K562 (cell line): ENCODE results near the gene NEU1. TPM values are rescaled to one million over a fixed set of nuclear protein-coding genes. Genes with fewer than 3 reads are reported as not detected.

Experiments used
- FIP1L1 ChIP-seq: fragments of 200-400 bp; formaldehyde crosslinking; IDR thresholded peaks from 2 replicates; pipeline ENCODE4 v1.6.1; 2018; ENCODE audit warnings: mild to moderate bottlenecking, low read depth, low read length; ENCODE audit not compliant: poor library complexity, severe bottlenecking
- GABPA ChIP-seq: fragments of 200-800 bp; sonication (Bioruptor generic); conservative IDR thresholded peaks from 2 replicates; pipeline ENCODE4 v1.6.1; 2016; ENCODE audit warnings: low read depth, missing genetic modification characterization, missing compliant biosample characterization
- JUND ChIP-seq, 2 experiments: IDR thresholded peaks; 2 replicates in 1 of 2; 3 replicates in 1 of 2; pipeline ENCODE4 v1.6.1; 2011; ENCODE audit warnings: borderline replicate concordance in 2 of 2, low read depth in 2 of 2, low read length in 2 of 2, improper control_type of control experiment in 1 of 2, missing biosample characterization in 1 of 2, missing genetic modification characterization in 1 of 2, missing genetic modification reagents in 1 of 2
- NCOA2 ChIP-seq, 2 experiments: fragments of 450-650 bp; IDR thresholded peaks; 2 replicates each; pipeline ENCODE4 v1.6.1; 2018; ENCODE audit warnings: mild to moderate bottlenecking in 2 of 2, moderate library complexity in 1 of 2; ENCODE audit not compliant: partially characterized antibody in 2 of 2
- NCOA4 ChIP-seq: fragments of 450-650 bp; IDR thresholded peaks from 2 replicates; pipeline ENCODE4 v1.6.1; 2018; ENCODE audit warnings: mild to moderate bottlenecking; ENCODE audit not compliant: partially characterized antibody
- PCBP1 ChIP-seq: fragments of 200-400 bp; formaldehyde crosslinking; IDR thresholded peaks from 2 replicates; pipeline ENCODE4 v1.6.1; 2018; ENCODE audit warnings: mild to moderate bottlenecking, low read depth, low read length; ENCODE audit not compliant: poor library complexity, severe bottlenecking
- POLR2AphosphoS2 ChIP-seq: IDR thresholded peaks from 2 replicates; pipeline ENCODE4 v1.6.1; 2012; ENCODE audit warnings: low read length, improper control_type of control experiment
- POLR2B ChIP-seq: fragments of 450-650 bp; IDR thresholded peaks from 2 replicates; pipeline ENCODE4 v1.6.1; 2018; ENCODE audit warnings: low read depth; ENCODE audit not compliant: partially characterized antibody
- TARDBP ChIP-seq: fragments of 450-650 bp; IDR thresholded peaks from 2 replicates; pipeline ENCODE4 v1.6.1; 2016
- YY1 ChIP-seq, 3 experiments: IDR thresholded peaks; 2 replicates each; pipeline ENCODE4 v1.6.1; 2011; ENCODE audit warnings: low read length in 2 of 3, mild to moderate bottlenecking in 2 of 3, moderate library complexity in 2 of 3, borderline replicate concordance in 1 of 3, control low read depth in 1 of 3, low read depth in 1 of 3; ENCODE audit not compliant: insufficient read depth in 3 of 3, insufficient replicate concordance in 2 of 3, control insufficient read depth in 1 of 3, insufficient read length in 1 of 3; ENCODE audit errors: extremely low read depth in 1 of 3
- ZBTB17 ChIP-seq: fragments of 450-650 bp; formaldehyde crosslinking; IDR thresholded peaks from 2 replicates; pipeline ENCODE4 v1.4.0; 2020; ENCODE audit warnings: mild to moderate bottlenecking
- ZNF175 ChIP-seq: fragments of 200-800 bp; sonication (Bioruptor generic); IDR thresholded peaks from 2 replicates; pipeline ENCODE4 v1.6.1; 2016; ENCODE audit warnings: low read depth, mild to moderate bottlenecking, missing genetic modification characterization, missing compliant biosample characterization
- ZNF24 ChIP-seq: fragments of 450-650 bp; IDR thresholded peaks from 2 replicates; pipeline ENCODE4 v1.6.1; 2016
- polyA plus RNA-seq, 8 experiments: library from polyadenylated mRNA; depleted of rRNA in 4 of 8; stranded (reverse) in 5 of 8; unstranded in 3 of 8; fragments of >200 nt; fragmentation: Nextera tagmentation in 2 of 8; fragmentation: Illumina TruSeq in 1 of 8; extraction: Ambion mirVana in 2 of 8; extraction: Trizol in 1 of 8; gene quantifications; 2 replicates each; pipeline versions ENCODE4 v1.2.1 to v1.2.3, GENCODE V29; 2011 to 2014; ENCODE audit warnings: inconsistent platforms in 1 of 8, missing spikeins in 1 of 8
- total RNA-seq, 7 experiments: library from RNA; depleted of rRNA in 6 of 7; stranded (reverse); fragments of >200 nt in 6 of 7; fragmentation: Illumina TruSeq in 2 of 7; extraction: Trizol in 2 of 7; gene quantifications; 2 replicates each; pipeline versions ENCODE4 v1.2.1 to v1.2.3, GENCODE V29; 2011 to 2021; ENCODE audit warnings: low replicate concordance in 1 of 7
- TF ChIP-seq, protein P1 (sequence below): fragments of 450-650 bp; formaldehyde crosslinking; IDR thresholded peaks from 2 replicates; pipeline ENCODE4 v1.4.0; 2020; ENCODE audit warnings: mild to moderate bottlenecking, mixed read lengths
- TF ChIP-seq, protein P2 (sequence below): fragments of 450-650 bp; formaldehyde crosslinking; IDR thresholded peaks from 2 replicates; pipeline ENCODE4 v1.4.0; 2020; ENCODE audit warnings: mild to moderate bottlenecking, moderate library complexity
- TF ChIP-seq, protein P3 (sequence below): fragments of 250-450 bp; sonication (Bioruptor Pico); IDR thresholded peaks from 2 replicates; pipeline ENCODE4 v1.4.0; 2020

Gene NEU1
- total and polyA plus RNA-seq, 9 of the 15 experiments (the other 6 are each of a cell fraction or from before 2014, with no cell fraction given) = 14.8 to 67.8 (median 51.0) TPM

DNA sequence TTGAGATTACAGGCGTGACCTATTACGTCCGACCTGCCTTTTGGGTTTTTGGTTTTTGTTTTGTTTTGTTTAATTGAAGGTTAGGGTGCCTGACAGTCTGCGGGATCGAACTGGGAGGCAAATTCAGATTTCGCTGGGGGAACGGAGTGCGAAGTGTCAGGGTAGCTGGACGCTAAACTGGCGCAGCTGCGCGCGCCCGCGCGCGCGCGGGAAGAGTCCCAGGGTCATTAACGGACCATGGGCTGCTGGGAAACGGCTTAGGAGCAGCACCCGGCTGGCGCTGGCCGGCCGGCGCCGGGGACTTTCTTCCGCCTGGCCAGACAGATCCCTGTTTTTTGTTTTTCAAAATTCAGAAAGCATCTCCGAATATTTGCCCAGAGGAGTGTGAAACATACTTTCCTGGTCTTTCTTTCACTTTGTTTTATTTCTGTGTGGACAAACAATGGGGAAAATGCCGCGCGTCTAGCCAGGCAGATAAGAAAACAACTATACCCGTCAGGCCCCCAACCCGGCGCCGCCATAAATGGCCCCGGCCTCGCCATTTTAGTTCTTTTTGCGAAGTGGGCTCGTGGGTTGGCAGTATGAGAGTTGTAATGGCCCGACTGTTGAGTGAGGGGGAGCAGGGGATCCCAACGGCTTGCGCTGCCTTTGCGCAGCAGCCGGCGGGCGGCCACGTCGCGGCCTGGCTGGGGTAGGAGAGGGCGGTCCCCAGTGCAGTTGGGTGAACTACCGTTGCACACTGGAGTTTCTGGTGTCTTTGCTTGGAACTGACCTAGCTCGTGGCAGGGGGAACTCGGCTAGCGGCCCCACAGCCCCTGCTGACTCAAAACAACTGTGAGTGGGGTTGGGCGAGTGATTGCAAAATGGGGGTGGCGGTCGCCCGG lies 28.0 kb downstream of the NEU1 start (continued):
- TF ChIP-seq, protein P1, sequence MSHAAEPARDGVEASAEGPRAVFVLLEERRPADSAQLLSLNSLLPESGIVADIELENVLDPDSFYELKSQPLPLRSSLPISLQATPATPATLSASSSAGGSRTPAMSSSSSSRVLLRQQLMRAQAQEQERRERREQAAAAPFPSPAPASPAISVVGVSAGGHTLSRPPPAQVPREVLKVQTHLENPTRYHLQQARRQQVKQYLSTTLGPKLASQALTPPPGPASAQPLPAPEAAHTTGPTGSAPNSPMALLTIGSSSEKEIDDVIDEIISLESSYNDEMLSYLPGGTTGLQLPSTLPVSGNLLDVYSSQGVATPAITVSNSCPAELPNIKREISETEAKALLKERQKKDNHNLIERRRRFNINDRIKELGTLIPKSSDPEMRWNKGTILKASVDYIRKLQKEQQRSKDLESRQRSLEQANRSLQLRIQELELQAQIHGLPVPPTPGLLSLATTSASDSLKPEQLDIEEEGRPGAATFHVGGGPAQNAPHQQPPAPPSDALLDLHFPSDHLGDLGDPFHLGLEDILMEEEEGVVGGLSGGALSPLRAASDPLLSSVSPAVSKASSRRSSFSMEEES (CRISPR knock-in tag) = no peak
- TF ChIP-seq, protein P2, sequence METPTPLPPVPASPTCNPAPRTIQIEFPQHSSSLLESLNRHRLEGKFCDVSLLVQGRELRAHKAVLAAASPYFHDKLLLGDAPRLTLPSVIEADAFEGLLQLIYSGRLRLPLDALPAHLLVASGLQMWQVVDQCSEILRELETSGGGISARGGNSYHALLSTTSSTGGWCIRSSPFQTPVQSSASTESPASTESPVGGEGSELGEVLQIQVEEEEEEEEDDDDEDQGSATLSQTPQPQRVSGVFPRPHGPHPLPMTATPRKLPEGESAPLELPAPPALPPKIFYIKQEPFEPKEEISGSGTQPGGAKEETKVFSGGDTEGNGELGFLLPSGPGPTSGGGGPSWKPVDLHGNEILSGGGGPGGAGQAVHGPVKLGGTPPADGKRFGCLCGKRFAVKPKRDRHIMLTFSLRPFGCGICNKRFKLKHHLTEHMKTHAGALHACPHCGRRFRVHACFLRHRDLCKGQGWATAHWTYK (CRISPR knock-in tag) = peak; percentile 93; the same call in 1 of the 2 replicates
- peak; percentile 95 for TF ChIP-seq ZNF175 (CRISPR knock-in tag)
- TF ChIP-seq PCBP1 = peak; percentile 93
- TF ChIP-seq GABPA (tag) = no peak
- TF ChIP-seq POLR2AphosphoS2 = peak; percentile 92
- peak; percentile 98 for TF ChIP-seq FIP1L1
- TF ChIP-seq NCOA2 (IDR thresholded peaks at IDR 0.05; ENCODE audit: partially characterized antibody in 2 of 2) = no peak
- TF ChIP-seq, protein P3, sequence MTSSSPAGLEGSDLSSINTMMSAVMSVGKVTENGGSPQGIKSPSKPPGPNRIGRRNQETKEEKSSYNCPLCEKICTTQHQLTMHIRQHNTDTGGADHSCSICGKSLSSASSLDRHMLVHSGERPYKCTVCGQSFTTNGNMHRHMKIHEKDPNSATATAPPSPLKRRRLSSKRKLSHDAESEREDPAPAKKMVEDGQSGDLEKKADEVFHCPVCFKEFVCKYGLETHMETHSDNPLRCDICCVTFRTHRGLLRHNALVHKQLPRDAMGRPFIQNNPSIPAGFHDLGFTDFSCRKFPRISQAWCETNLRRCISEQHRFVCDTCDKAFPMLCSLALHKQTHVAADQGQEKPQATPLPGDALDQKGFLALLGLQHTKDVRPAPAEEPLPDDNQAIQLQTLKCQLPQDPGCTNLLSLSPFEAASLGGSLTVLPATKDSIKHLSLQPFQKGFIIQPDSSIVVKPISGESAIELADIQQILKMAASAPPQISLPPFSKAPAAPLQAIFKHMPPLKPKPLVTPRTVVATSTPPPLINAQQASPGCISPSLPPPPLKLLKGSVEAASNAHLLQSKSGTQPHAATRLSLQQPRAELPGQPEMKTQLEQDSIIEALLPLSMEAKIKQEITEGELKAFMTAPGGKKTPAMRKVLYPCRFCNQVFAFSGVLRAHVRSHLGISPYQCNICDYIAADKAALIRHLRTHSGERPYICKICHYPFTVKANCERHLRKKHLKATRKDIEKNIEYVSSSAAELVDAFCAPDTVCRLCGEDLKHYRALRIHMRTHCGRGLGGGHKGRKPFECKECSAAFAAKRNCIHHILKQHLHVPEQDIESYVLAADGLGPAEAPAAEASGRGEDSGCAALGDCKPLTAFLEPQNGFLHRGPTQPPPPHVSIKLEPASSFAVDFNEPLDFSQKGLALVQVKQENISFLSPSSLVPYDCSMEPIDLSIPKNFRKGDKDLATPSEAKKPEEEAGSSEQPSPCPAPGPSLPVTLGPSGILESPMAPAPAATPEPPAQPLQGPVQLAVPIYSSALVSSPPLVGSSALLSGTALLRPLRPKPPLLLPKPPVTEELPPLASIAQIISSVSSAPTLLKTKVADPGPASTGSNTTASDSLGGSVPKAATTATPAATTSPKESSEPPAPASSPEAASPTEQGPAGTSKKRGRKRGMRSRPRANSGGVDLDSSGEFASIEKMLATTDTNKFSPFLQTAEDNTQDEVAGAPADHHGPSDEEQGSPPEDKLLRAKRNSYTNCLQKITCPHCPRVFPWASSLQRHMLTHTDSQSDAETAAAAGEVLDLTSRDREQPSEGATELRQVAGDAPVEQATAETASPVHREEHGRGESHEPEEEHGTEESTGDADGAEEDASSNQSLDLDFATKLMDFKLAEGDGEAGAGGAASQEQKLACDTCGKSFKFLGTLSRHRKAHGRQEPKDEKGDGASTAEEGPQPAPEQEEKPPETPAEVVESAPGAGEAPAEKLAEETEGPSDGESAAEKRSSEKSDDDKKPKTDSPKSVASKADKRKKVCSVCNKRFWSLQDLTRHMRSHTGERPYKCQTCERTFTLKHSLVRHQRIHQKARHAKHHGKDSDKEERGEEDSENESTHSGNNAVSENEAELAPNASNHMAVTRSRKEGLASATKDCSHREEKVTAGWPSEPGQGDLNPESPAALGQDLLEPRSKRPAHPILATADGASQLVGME (CRISPR knock-in tag) = peak; percentile 92
- TF ChIP-seq ZNF24 = peak; percentile 53; the same call in 1 of the 2 replicates
- TF ChIP-seq YY1 (IDR thresholded peaks at IDR 0.05; ENCODE audit: borderline replicate concordance in 1 of 3, control insufficient read depth in 1 of 3, extremely low read depth in 1 of 3, insufficient read depth in 3 of 3, insufficient read length in 1 of 3, insufficient replicate concordance in 2 of 3, low read depth in 1 of 3, low read length in 2 of 3) = peak; percentile 87 to 95 (median 93)
- no peak; the same call in 1 of the 2 replicates for TF ChIP-seq JUND (IDR thresholded peaks at IDR 0.05; ENCODE audit: borderline replicate concordance, low read depth, low read length)
- peak; percentile 62; the same call in 2 of the 3 replicates for TF ChIP-seq JUND (tag; IDR thresholded peaks at IDR 0.05; ENCODE audit: borderline replicate concordance, low read depth, low read length)
- TF ChIP-seq POLR2B = peak; percentile 99
- TF ChIP-seq NCOA4 = no peak
- peak; percentile 90 for TF ChIP-seq ZBTB17 (CRISPR knock-in tag)
- TF ChIP-seq TARDBP = peak; percentile 61; the same call in 1 of the 2 replicates
